HepG2 (cell line): Measurements from ENCODE around the gene RBM23. TPM values are rescaled to one million over a fixed set of nuclear protein-coding genes. Genes with fewer than 3 reads are reported as not detected.

ENCODE experiments used
- BATF2 ChIP-seq: sonication (generic); formaldehyde crosslinking; IDR thresholded peaks from 2 replicates; pipeline ENCODE4 v1.8.0; 2022; ENCODE audit warnings: mild to moderate bottlenecking, missing genetic modification reagents, moderate library complexity
- CBFB ChIP-seq: sonication (generic); formaldehyde crosslinking; IDR thresholded peaks from 2 replicates; pipeline ENCODE4 v1.4.0; 2020; ENCODE audit warnings: missing genetic modification reagents
- FOXP4 ChIP-seq: sonication (generic); formaldehyde crosslinking; IDR thresholded peaks from 2 replicates; pipeline ENCODE4 v1.4.0; 2020; ENCODE audit warnings: missing genetic modification reagents
- GPBP1L1 ChIP-seq: sonication (generic); formaldehyde crosslinking; IDR thresholded peaks from 2 replicates; pipeline ENCODE4 v1.5.0; 2020; ENCODE audit warnings: mild to moderate bottlenecking, missing genetic modification reagents
- HDAC2 ChIP-seq: sonication (generic); formaldehyde crosslinking; IDR thresholded peaks from 2 replicates; pipeline ENCODE4 v1.4.0; 2020; ENCODE audit warnings: missing genetic modification reagents
- ISL2 ChIP-seq: sonication (generic); formaldehyde crosslinking; IDR thresholded peaks from 2 replicates; pipeline ENCODE4 v1.5.0; 2020; ENCODE audit warnings: missing genetic modification reagents
- NFYC ChIP-seq: IDR thresholded peaks from 2 replicates; pipeline ENCODE4 v1.6.1; 2016; ENCODE audit warnings: missing genetic modification reagents, missing compliant biosample characterization
- RARG ChIP-seq: sonication (generic); formaldehyde crosslinking; IDR thresholded peaks from 2 replicates; pipeline ENCODE4 v1.4.0; 2020; ENCODE audit warnings: low read depth, mild to moderate bottlenecking, missing genetic modification reagents
- RFXANK ChIP-seq: IDR thresholded peaks from 2 replicates; pipeline ENCODE4 v1.6.1; 2016
- THYN1 ChIP-seq: sonication (generic); formaldehyde crosslinking; IDR thresholded peaks from 2 replicates; pipeline ENCODE4 v1.8.1; 2023; ENCODE audit warnings: low read depth, mild to moderate bottlenecking, moderate library complexity, missing genetic modification reagents, borderline replicate concordance
- ZBTB44 ChIP-seq: sonication (generic); formaldehyde crosslinking; IDR thresholded peaks from 2 replicates; pipeline ENCODE4 v1.4.0; 2020; ENCODE audit warnings: missing genetic modification reagents
- ZNF407 ChIP-seq: sonication (generic); formaldehyde crosslinking; IDR thresholded peaks from one replicate; pipeline ENCODE4 v1.5.1; 2020; ENCODE audit warnings: mild to moderate bottlenecking, missing genetic modification reagents; ENCODE audit errors: not compliant biosample characterization
- ZNF451 ChIP-seq: sonication (generic); formaldehyde crosslinking; IDR thresholded peaks from 2 replicates; pipeline ENCODE4 v1.5.0; 2020; ENCODE audit warnings: mild to moderate bottlenecking, missing genetic modification reagents
- ZNF496 ChIP-seq: sonication (generic); formaldehyde crosslinking; IDR thresholded peaks from 2 replicates; pipeline ENCODE4 v1.8.1; 2023; ENCODE audit warnings: mild to moderate bottlenecking, moderate library complexity, missing genetic modification reagents; ENCODE audit not compliant: insufficient replicate concordance
- polyA plus RNA-seq, 8 experiments: library from polyadenylated mRNA; depleted of rRNA in 3 of 8; stranded (reverse) in 7 of 8; unstranded in 1 of 8; fragments of >200 nt; fragmentation: Illumina TruSeq in 4 of 8; extraction: Trizol in 4 of 8; gene quantifications; 2 replicates each; pipeline versions ENCODE4 v1.2.1 to v1.2.3, GENCODE V29; 2011 to 2016; ENCODE audit warnings: low read depth in 4 of 8, missing spikeins in 1 of 8, mixed read lengths in 1 of 8; ENCODE audit not compliant: insufficient read depth in 1 of 8
- total RNA-seq, 5 experiments: library from RNA; depleted of rRNA; stranded (reverse); fragments of >200 nt; fragmentation: Illumina TruSeq; extraction: Trizol; gene quantifications; 2 replicates each; pipeline ENCODE4 v1.2.3, GENCODE V29; 2016; ENCODE audit warnings: low read depth in 1 of 5

Gene RBM23
- total and polyA plus RNA-seq, 2 of the 13 experiments (the other 11 are each of a cell fraction or from before 2014, with no cell fraction given), result 1.5 to 2.1 TPM

GRCh38 chr14:22929104-22929960, 10.4 kb upstream of the RBM23 start, which contains the start of gene PRMT5 (continued):
- TF ChIP-seq NFYC, result peak; percentile 95
- no peak; the same call in 1 of the 2 replicates for TF ChIP-seq THYN1 (CRISPR knock-in tag)
- peak; percentile 96 for TF ChIP-seq BATF2 (CRISPR knock-in tag)
- TF ChIP-seq ZBTB44, result peak; percentile 97
- TF ChIP-seq FOXP4 (CRISPR knock-in tag), result peak; percentile 88
- TF ChIP-seq ZNF496 (CRISPR knock-in tag), result no peak
- peak; percentile 96 for TF ChIP-seq CBFB (CRISPR knock-in tag)
- peak; percentile 98 for TF ChIP-seq ZNF407 (CRISPR knock-in tag)
- peak; percentile 95; the same call in 1 of the 2 replicates for TF ChIP-seq RARG
- TF ChIP-seq HDAC2 (CRISPR knock-in tag), result peak; percentile 96
- TF ChIP-seq ZNF451 (CRISPR knock-in tag), result peak; percentile 91; the same call in 1 of the 2 replicates
- TF ChIP-seq GPBP1L1 (CRISPR knock-in tag), result no peak
- peak; percentile 94 for TF ChIP-seq ISL2 (CRISPR knock-in tag)
- TF ChIP-seq RFXANK (CRISPR knock-in tag), result peak; percentile 97
